NCI-H2171 (cell line): ENCODE results near the gene NAT8L.

Experiments
- DNase-seq: peaks from one replicate; lab custom pipeline; 2025; lab: John Stamatoyannopoulos, UW

NAT8L gene

GRCh38 chr4:2094545-2094944 lies 35.4 kb downstream of the NAT8L start:
- DNase-seq, result no peak

DNA sequence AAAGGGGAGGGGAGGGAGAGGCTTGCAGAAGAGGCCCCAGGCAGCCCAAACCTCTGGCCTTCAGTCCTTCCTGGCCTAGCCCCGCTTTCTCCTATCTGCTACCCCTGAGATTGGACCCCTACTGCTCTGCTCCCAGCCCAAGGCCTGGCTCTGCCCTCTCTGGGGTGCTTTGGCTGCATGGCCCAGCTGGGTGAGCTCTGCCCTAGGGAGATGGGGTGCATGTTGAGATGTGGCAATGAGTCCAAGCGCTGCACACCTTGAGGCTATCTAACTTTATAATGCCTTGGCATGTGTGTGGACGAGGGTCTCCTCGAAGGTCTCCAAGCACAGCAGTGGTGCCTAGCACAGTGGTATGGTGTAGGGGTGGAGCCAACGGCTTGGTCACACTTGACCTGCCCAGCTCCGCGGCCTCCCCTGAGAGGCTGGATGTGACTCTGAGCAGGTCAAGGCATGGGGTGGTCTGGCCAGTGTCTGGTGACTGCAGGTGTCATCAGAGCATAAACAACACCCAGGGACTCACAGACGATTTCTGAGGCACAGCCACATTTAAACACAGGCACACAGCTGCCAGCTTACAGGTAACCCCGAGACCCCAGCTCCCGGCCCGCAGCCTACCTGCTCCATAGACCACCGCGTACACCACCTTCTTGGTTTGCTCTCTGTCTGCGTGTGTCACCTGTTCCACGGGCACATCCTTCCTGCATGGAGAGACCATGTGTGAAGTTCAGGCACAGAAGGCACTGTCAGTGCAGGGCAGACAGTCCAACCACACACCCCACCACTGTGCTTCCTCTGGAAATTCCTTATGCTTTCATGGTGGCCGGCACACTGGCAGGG lies 36.3 kb downstream of the NAT8L start:
- DNase-seq, result no peak

- DNase-seq, result no peak
These were observed 37.0 kb downstream of the NAT8L start for GRCh38 chr4:2096073-2096609.

- no peak for DNase-seq
These were observed 42.4 kb downstream of the NAT8L start for GRCh38 chr4:2101346-2102044.

- no peak for DNase-seq
These were observed 43.1 kb downstream of the NAT8L start for GRCh38 chr4:2102045-2102883.

DNA sequence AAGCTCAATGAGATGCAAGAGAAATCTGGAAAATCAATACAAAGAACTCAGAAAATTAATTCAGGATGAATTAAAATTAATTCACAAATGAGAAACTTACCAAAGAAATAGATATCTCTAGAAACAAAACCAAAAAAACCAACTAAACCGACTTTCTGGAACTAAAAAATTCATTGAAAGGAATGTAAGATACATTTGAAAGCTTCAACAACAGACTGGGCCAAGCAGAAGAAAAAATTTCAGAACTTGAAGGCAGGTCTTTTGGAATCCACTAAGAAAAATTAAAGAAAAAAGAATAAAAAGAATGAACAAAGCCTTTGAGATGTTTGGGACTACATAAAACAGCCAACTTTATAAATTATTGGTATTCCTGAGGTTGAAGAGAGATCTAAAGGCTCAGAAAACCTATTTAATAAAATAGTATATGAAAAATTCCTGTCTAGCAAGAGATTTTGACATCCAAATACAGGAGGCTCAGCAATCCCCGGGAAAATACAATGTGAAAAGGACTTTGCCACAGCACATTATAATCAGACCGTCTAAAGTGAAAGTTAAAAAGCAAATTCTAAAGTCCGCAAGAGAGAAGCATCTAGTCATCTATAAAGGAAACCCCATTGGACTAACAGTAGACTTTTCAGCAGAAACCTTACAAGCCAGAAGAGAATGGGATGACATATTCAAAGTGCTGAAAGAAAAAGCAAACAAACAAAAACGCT lies 44.2 kb downstream of the NAT8L start:
- DNase-seq, result no peak

GRCh38 chr4:2103843-2104547 lies 44.9 kb downstream of the NAT8L start:
- DNase-seq, result no peak

DNA sequence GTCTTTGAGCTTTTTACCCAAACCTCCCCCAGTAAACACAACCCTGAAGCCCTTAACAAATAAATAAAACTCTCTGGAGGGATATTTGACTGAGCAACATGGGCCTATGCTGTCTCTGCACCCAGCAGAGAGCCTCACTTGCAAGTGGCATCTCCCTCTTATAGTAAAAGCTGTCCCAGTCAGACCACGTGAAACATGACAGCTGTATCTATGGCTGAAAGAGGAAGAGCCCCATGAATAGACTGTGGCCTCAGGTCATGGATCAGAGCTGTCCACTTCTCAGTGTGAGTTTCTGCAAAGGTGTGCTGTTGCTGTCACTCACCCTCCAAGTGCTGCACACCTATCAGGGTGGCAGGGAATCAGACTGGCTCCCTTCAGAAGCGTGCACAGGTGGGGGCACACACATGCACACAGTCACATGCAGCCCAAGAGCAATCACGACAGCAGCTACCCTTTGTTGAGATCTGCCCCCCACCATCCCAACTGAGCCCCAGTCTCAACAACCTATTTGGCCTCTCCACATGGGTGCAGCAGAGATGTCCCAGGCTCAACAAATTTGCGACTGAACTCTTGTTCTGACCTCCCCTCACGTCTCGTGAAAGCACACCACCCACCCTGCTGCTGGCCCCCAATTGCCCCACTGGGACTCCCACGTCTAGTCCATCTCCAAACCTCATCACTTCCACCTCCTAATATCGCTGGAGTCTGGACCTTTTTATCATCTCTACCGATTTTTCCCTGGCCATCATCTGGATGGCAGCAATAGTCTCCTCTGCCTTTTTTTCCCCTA lies 45.6 kb downstream of the NAT8L start:
- no peak for DNase-seq

DNA sequence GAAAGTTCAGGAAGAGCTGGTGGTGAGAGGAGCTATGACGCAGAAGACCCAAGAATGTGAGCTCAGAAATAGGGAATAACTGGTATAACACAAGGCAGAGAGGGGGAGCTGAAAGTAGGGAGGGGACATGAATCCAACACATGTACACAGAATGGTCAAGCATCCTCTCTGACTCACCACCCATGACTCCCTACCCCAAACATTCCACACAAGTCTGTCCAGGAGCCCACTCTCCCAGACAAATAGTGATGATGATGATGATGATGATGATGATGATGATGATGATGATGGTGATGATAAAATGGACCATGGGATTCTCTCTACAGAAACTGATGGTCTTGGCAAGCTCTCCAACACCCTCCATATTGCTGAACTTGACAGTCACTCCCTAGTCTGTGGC lies 46.4 kb downstream of the NAT8L start:
- no peak for DNase-seq

DNA sequence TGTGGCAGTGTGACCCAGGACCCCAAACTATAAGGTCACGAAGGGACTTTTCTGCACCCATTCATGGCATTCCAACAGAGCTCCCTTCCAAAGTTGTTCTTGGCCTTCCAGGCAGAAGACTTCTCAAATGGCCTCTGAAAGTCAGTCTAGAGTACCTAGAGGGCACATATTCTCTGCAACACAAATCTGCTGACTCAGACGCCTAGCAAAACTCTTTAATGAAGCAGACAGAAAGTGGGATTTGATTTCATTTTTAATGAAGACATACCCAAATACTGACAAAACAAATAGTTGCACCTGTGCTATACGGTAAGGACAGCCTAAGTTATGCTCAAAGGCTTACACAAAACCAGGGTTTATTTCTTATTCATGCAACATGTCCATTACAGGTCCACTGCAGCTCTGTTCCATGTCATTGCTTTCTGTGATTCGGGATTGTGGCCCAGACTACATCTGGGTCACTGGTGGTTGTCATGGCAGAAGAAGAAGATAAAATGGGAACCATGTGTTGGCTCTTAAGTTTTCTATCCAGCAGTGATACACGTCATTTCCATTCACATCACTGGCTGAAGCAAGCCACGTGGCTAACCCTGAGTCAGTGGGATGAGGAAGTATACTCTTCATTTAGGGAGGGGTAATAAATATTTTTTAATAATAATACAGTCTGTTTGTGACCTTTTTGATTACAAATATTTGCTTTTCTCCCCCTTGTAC lies 57.7 kb downstream of the NAT8L start:
- DNase-seq, result no peak
